ENCODE data around the gene C14orf180.

Gene C14orf180

DNA sequence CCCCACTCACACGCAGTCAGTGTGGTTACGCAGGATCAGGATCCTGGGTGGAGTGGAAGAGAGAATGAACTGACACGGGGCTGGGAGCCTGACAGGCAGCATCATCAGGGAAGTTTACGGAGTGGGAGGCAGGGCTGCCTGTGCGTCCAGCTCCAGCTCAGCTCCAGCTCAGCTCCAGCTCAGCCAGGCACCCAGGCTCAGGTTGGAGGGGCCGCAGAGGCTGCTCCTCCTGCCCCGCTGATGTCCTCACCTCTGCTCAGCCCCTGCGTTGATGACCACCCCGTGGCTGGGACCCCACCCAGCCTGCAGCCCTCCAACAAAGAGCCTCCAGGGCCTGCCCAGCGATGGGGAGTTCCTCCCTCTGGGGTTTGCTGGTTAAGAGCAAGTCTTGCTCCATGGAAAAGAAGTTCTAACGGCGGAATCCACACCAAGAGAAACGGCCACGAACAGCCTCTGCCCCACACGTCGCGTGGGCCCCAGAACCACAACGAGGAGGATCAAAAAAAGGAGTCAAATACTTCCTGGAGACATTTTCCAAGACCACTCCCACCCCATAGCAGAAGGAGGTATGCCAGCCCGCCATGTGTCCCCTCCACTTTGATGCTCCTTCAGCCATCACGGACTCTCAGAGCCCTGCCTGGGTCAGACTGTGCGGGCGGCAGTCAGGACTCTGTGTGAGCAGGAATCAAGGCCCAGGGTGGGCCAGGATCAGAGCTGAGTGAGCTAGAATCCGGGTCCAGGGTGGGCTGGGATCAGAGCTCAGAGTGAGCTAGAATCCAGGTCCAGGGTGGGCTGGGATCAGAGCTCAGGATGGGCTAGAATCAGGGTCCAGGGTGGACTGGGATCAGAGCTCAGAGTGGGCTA lies 17.7 kb upstream of the C14orf180 start:
- Histone ChIP-seq H3K9ac (ENCODE audit: low read length) (no peak overlapping the region), H3K4me2 (ENCODE audit: low read depth, low read length, poor library complexity, severe bottlenecking) (no peak overlapping the region), H3K9me2 (replicated peaks; ENCODE audit: insufficient read depth, low read length) (no peaks in the 10 kb centered on the region), H4K20me1 (ENCODE audit: low read depth, low read length) (no peaks in the 10 kb centered on the region), H3K27ac (ENCODE audit: low read depth, low read length) (no peak overlapping the region), H3F3A (ENCODE audit: insufficient read depth) (no peaks in the 10 kb centered on the region), H3K9me3 (ENCODE audit: insufficient read depth, low read length) (no peaks in the 10 kb centered on the region), H3K36me3 (ENCODE audit: low read length) (no peaks in the 10 kb centered on the region), H3K79me2 (ENCODE audit: insufficient read depth, low read length) (no peaks in the 10 kb centered on the region), H2AFZ (ENCODE audit: low read depth, low read length, severe bottlenecking) (no peak overlapping the region), H3K27me3 (ENCODE audit: low read length) (no peaks in the 10 kb centered on the region), H3K4me3 (ENCODE audit: insufficient read depth, low read length, poor library complexity, severe bottlenecking) (no peak overlapping the region)
- TF ChIP-seq CTCF (IDR thresholded peaks at IDR 0.05; ENCODE audit: insufficient read depth, low read length, poor library complexity, severe bottlenecking) (no peak), EZH2phosphoT487 (conservative IDR thresholded peaks at IDR 0.05; ENCODE audit: low read length) (no peak)

DNA sequence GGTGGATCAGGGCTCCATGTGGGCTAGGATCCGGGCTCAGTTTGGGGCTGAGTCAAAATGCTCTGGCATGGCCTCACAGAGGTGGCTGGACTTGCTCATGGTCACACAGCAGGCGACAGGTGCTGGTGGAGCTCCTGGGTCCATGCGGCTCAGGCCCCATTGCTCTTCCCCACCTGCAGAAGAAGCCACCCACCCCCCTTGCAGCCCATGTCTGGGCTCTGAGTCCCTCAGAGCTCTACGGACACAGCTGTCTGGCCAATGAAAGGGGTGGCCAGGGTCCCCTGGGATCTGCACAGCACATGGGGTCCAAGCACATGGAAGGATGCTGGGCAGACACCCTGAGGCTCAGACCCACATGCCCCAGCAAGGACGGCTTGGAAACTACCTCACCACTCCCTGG lies 17.0 kb upstream of the C14orf180 start:
- TF ChIP-seq EZH2phosphoT487 (conservative IDR thresholded peaks at IDR 0.05; ENCODE audit: low read length), result no peak
- Histone ChIP-seq H3F3A (ENCODE audit: insufficient read depth) (no peaks in the 10 kb centered on the region), H4K20me1 (ENCODE audit: low read depth, low read length) (no peaks in the 10 kb centered on the region), H3K36me3 (ENCODE audit: low read length) (no peaks in the 10 kb centered on the region), H3K79me2 (ENCODE audit: insufficient read depth, low read length) (no peaks in the 10 kb centered on the region), H3K27me3 (ENCODE audit: low read length) (no peaks in the 10 kb centered on the region), H3K9ac (ENCODE audit: low read length) (no peak overlapping the region), H3K9me3 (ENCODE audit: insufficient read depth, low read length) (no peaks in the 10 kb centered on the region), H3K27ac (ENCODE audit: low read depth, low read length) (no peak overlapping the region), H3K9me2 (replicated peaks; ENCODE audit: insufficient read depth, low read length) (no peaks in the 10 kb centered on the region), H3K4me2 (ENCODE audit: low read depth, low read length, poor library complexity, severe bottlenecking) (no peak overlapping the region), H3K4me3 (ENCODE audit: insufficient read depth, low read length, poor library complexity, severe bottlenecking) (no peak overlapping the region), H2AFZ (ENCODE audit: low read depth, low read length, severe bottlenecking) (no peak overlapping the region)

GRCh38 chr14:104563191-104563741 lies 16.3 kb upstream of the C14orf180 start:
- no peak overlapping the region for H2AFZ ChIP-seq (ENCODE audit: low read depth, low read length, severe bottlenecking)
- no peaks in the 10 kb centered on the region for H3K9me2 ChIP-seq (replicated peaks; ENCODE audit: insufficient read depth, low read length)
- no peak overlapping the region for H3K4me2 ChIP-seq (ENCODE audit: low read depth, low read length, poor library complexity, severe bottlenecking)
- H3K36me3 ChIP-seq (ENCODE audit: low read length), result no peaks in the 10 kb centered on the region
- H3F3A ChIP-seq (ENCODE audit: insufficient read depth), result no peaks in the 10 kb centered on the region
- H3K79me2 ChIP-seq (ENCODE audit: insufficient read depth, low read length), result no peaks in the 10 kb centered on the region
- no peak overlapping the region for H3K9ac ChIP-seq (ENCODE audit: low read length)
- H3K4me3 ChIP-seq (ENCODE audit: insufficient read depth, low read length, poor library complexity, severe bottlenecking), result no peak overlapping the region
- no peaks in the 10 kb centered on the region for H3K9me3 ChIP-seq (ENCODE audit: insufficient read depth, low read length)
- H3K27me3 ChIP-seq (ENCODE audit: low read length), result no peaks in the 10 kb centered on the region
- TF ChIP-seq EZH2phosphoT487 (conservative IDR thresholded peaks at IDR 0.05; ENCODE audit: low read length) (no peak), CTCF (IDR thresholded peaks at IDR 0.05; ENCODE audit: insufficient read depth, low read length, poor library complexity, severe bottlenecking) (no peak)
- no peaks in the 10 kb centered on the region for H4K20me1 ChIP-seq (ENCODE audit: low read depth, low read length)
- H3K27ac ChIP-seq (ENCODE audit: low read depth, low read length), result no peak overlapping the region

Data from SU-DHL-6 (cell line).